GM18870 (cell line): ENCODE results near the gene NLRP6.
"Not testable (repeated sequence)": the region's sequence is repeated elsewhere in the genome, so short reads cannot be mapped to it uniquely, and the experiment has no call there.

Experiments used
- ATAC-seq: cut with Tn5 transposase; IDR thresholded peaks from one replicate; pipeline ENCODE4 v1.9.1; 2021; ENCODE audit warnings: moderate library complexity; ENCODE audit not compliant: unreplicated experiment

Gene NLRP6

GRCh38 chr11:319121-319887 lies 41.1 kb downstream of the NLRP6 start:
- not testable (repeated sequence) for ATAC-seq

- not testable (repeated sequence) for ATAC-seq
These were observed 41.7 kb downstream of the NLRP6 start for GRCh38 chr11:319888-320273.

- ATAC-seq, result no peak
These were observed 45.9 kb downstream of the NLRP6 start for GRCh38 chr11:324156-324555.

- not testable (repeated sequence) for ATAC-seq
These were observed 46.6 kb downstream of the NLRP6 start for GRCh38 chr11:324593-325517.

- no peak for ATAC-seq
These were observed 47.8 kb downstream of the NLRP6 start for GRCh38 chr11:325796-326591.

GRCh38 chr11:326592-326841 lies 48.3 kb downstream of the NLRP6 start:
- ATAC-seq, result no peak

GRCh38 chr11:326842-327580 lies 48.8 kb downstream of the NLRP6 start:
- no peak for ATAC-seq

GRCh38 chr11:327581-327923 lies 49.3 kb downstream of the NLRP6 start:
- ATAC-seq, result no peak

- no peak for ATAC-seq
These were observed 49.8 kb downstream of the NLRP6 start for GRCh38 chr11:328012-328411.

- ATAC-seq, result not testable (repeated sequence)
These were observed 50.4 kb downstream of the NLRP6 start for GRCh38 chr11:328516-329100.

GRCh38 chr11:329886-330253 lies 51.7 kb downstream of the NLRP6 start:
- no peak for ATAC-seq

GRCh38 chr11:330307-330693 lies 52.1 kb downstream of the NLRP6 start:
- no peak for ATAC-seq

- no peak for ATAC-seq
These were observed 52.6 kb downstream of the NLRP6 start for GRCh38 chr11:330694-331357.

GRCh38 chr11:331358-332060 lies 53.3 kb downstream of the NLRP6 start:
- ATAC-seq, result no peak

- ATAC-seq, result no peak
These were observed 54.7 kb downstream of the NLRP6 start for GRCh38 chr11:332651-333480.

- ATAC-seq, result not testable (repeated sequence)
These were observed 55.5 kb downstream of the NLRP6 start for GRCh38 chr11:333616-334263.

- no peak for ATAC-seq
These were observed 56.2 kb downstream of the NLRP6 start for GRCh38 chr11:334264-334994.
